CD8-positive, alpha-beta T cell (primary cell): ENCODE results near the gene AOC2. TPM values are rescaled to one million over a fixed set of nuclear protein-coding genes. Genes with fewer than 3 reads are reported as not detected.

ENCODE experiments used
- microRNA-seq: library from miRNA; unstranded; fragments of <30 nt; microRNA quantifications from one replicate; pipeline ENCODE4 v1.2.0, GENCODE V29; 2022; ENCODE audit warnings: borderline microRNAs expressed
- total RNA-seq, 46 experiments: library from RNA in 2 of 46; stranded (reverse) in 2 of 46; gene quantifications; one replicate each; pipeline ENCODE4 v1.2.3 and lab custom pipeline; 2021 to 2026

The AOC2 gene
- total RNA-seq, 2 experiments from 2014 or later, result 2.6 to 2.8 TPM

Small RNA genes lying within 50 kb of the gene (microRNA-seq; reads per million reads assigned to microRNA genes)
- not detected for gene MIR6781

Other genes with a start within 250 kb of the AOC2 start
- 10 to 100 TPM; 59.0 to 59.3 TPM for gene RETREG3, start 235.2 kb upstream of the AOC2 start, total RNA-seq
- gene TUBG1, start 234.9 kb upstream of the AOC2 start, total RNA-seq, result 1 to 10 TPM; 4.9 to 8.4 TPM
- gene TUBG2, start 185.3 kb upstream of the AOC2 start, total RNA-seq, result 10 to 100 TPM in 1 of 2 experiments, 1 to 10 TPM in 1; 7.4 to 10.6 TPM
- gene PLEKHH3, start 167.6 kb upstream of the AOC2 start, total RNA-seq, result under 1 TPM; 0.33 to 0.72 TPM
- gene CCR10, start 162.7 kb upstream of the AOC2 start, total RNA-seq, result 1 to 10 TPM; 1.2 to 1.3 TPM
- 1 to 10 TPM; 1.1 to 1.6 TPM for gene CNTNAP1, start 162.0 kb upstream of the AOC2 start, total RNA-seq
- gene EZH1, start 99.5 kb upstream of the AOC2 start, total RNA-seq, result 10 to 100 TPM; 59.2 to 63.4 TPM
- gene RAMP2, start 83.4 kb upstream of the AOC2 start, total RNA-seq, result not detected
- gene VPS25, start 71.1 kb upstream of the AOC2 start, total RNA-seq, result 10 to 100 TPM; 41.0 to 45.1 TPM
- under 1 TPM; 0.16 to 0.28 TPM for gene WNK4, start 64.0 kb upstream of the AOC2 start, total RNA-seq
- 1 to 10 TPM; 4.0 to 5.6 TPM for gene COA3, start 45.9 kb upstream of the AOC2 start, total RNA-seq
- not detected for gene CNTD1, start 45.7 kb upstream of the AOC2 start, total RNA-seq
- 100 to 1,000 TPM; 146 to 156 TPM for gene BECN1, start 20.3 kb upstream of the AOC2 start, total RNA-seq
- 10 to 100 TPM; 74.1 to 74.2 TPM for gene PSME3, start 11.2 kb upstream of the AOC2 start, total RNA-seq
- gene AOC3, start 6.6 kb downstream of the AOC2 start, total RNA-seq, result under 1 TPM; 0.46 to 0.61 TPM
- not detected for gene G6PC1, start 56.2 kb downstream of the AOC2 start, total RNA-seq
- gene AARSD1, start 119.9 kb downstream of the AOC2 start, total RNA-seq, result 10 to 100 TPM; 75.1 to 87.6 TPM
- under 1 TPM; 0.47 to 0.81 TPM for gene PTGES3L, start 135.5 kb downstream of the AOC2 start, total RNA-seq
- 10 to 100 TPM; 19.2 to 19.4 TPM for gene RUNDC1, start 136.0 kb downstream of the AOC2 start, total RNA-seq
- gene RPL27, start 153.8 kb downstream of the AOC2 start, total RNA-seq, result 1,000 to 10,000 TPM; 1,796 to 1,873 TPM
- gene IFI35, start 162.2 kb downstream of the AOC2 start, total RNA-seq, result 10 to 100 TPM; 24.3 to 25.6 TPM
- gene VAT1, start 177.8 kb downstream of the AOC2 start, total RNA-seq, result 10 to 100 TPM; 12.6 to 15.1 TPM
- under 1 TPM in 1 of 2 experiments, not detected in 1; 0.30 TPM for gene RND2, start 180.7 kb downstream of the AOC2 start, total RNA-seq